K562 (cell line): ENCODE measurements around the gene CEP128.

Source experiments
- ETV6 ChIP-seq, 3 experiments: fragments of 150-350 bp in 1 of 3; sonication (generic) in 1 of 3; formaldehyde crosslinking in 1 of 3; IDR thresholded peaks; 2 replicates each; pipeline versions ENCODE4 v1.6.1 to v1.8.0; 2014 to 2022; ENCODE audit warnings: borderline replicate concordance in 2 of 3, low read depth in 2 of 3, antibody characterized with exemption in 1 of 3, low read length in 1 of 3, mild to moderate bottlenecking in 1 of 3, missing genetic modification reagents in 1 of 3
- FOXK2 ChIP-seq, 2 experiments: fragments of 450-650 bp; IDR thresholded peaks in 1 of 2; conservative IDR thresholded peaks in 1 of 2; 2 replicates each; pipeline ENCODE4 v1.6.1; 2016; ENCODE audit warnings: low read depth in 2 of 2, mild to moderate bottlenecking in 1 of 2
- HMG20A ChIP-seq: fragments of 450-650 bp; formaldehyde crosslinking; conservative IDR thresholded peaks from 2 replicates; pipeline ENCODE4 v1.4.0; 2020; ENCODE audit warnings: mild to moderate bottlenecking, mixed read lengths
- NR1H2 ChIP-seq: sonication (generic); formaldehyde crosslinking; IDR thresholded peaks from 2 replicates; pipeline ENCODE4 v1.4.0; 2020; ENCODE audit warnings: mild to moderate bottlenecking, missing genetic modification reagents
- TF ChIP-seq, protein P1 (sequence below), 3 experiments: IDR thresholded peaks in 2 of 3; conservative IDR thresholded peaks in 1 of 3; 2 replicates each; pipeline ENCODE4 v1.5.1; 2011 to 2012; ENCODE audit warnings: low read length in 3 of 3, mild to moderate bottlenecking in 3 of 3, control low read depth in 2 of 3, improper control_type of control experiment in 1 of 3, inconsistent platforms in 1 of 3, low read depth in 1 of 3, mixed read lengths in 1 of 3, moderate library complexity in 1 of 3; ENCODE audit not compliant: insufficient read depth in 2 of 3
- TF ChIP-seq, protein P2 (sequence below): fragments of 250-450 bp; sonication (Bioruptor Pico); IDR thresholded peaks from 2 replicates; pipeline ENCODE4 v1.4.0; 2020; ENCODE audit warnings: mild to moderate bottlenecking, moderate library complexity

GRCh38 chr14:80537626-80538025 lies 403.9 kb downstream of the CEP128 start:
- TF ChIP-seq ETV6 (IDR thresholded peaks at IDR 0.05; ENCODE audit: borderline replicate concordance in 1 of 2, low read depth in 2 of 2, low read length in 1 of 2), result no peak
- TF ChIP-seq ETV6 (CRISPR knock-in tag; IDR thresholded peaks at IDR 0.05; ENCODE audit: borderline replicate concordance), result no peak
- TF ChIP-seq, protein P1, sequence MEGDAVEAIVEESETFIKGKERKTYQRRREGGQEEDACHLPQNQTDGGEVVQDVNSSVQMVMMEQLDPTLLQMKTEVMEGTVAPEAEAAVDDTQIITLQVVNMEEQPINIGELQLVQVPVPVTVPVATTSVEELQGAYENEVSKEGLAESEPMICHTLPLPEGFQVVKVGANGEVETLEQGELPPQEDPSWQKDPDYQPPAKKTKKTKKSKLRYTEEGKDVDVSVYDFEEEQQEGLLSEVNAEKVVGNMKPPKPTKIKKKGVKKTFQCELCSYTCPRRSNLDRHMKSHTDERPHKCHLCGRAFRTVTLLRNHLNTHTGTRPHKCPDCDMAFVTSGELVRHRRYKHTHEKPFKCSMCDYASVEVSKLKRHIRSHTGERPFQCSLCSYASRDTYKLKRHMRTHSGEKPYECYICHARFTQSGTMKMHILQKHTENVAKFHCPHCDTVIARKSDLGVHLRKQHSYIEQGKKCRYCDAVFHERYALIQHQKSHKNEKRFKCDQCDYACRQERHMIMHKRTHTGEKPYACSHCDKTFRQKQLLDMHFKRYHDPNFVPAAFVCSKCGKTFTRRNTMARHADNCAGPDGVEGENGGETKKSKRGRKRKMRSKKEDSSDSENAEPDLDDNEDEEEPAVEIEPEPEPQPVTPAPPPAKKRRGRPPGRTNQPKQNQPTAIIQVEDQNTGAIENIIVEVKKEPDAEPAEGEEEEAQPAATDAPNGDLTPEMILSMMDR (IDR thresholded peaks at IDR 0.05 in 2 of 3, conservative IDR thresholded peaks at IDR 0.05 in 1 of 3; ENCODE audit: insufficient read depth in 2 of 3, low read depth in 1 of 3, low read length in 3 of 3), result no peak
- no peak for TF ChIP-seq HMG20A (CRISPR knock-in tag)
- TF ChIP-seq, protein P2, sequence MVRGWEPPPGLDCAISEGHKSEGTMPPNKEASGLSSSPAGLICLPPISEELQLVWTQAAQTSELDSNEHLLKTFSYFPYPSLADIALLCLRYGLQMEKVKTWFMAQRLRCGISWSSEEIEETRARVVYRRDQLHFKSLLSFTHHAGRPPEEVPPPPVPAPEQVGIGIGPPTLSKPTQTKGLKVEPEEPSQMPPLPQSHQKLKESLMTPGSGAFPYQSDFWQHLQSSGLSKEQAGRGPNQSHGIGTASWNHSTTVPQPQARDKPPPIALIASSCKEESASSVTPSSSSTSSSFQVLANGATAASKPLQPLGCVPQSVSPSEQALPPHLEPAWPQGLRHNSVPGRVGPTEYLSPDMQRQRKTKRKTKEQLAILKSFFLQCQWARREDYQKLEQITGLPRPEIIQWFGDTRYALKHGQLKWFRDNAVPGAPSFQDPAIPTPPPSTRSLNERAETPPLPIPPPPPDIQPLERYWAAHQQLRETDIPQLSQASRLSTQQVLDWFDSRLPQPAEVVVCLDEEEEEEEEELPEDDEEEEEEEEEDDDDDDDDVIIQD, result no peak
- TF ChIP-seq NR1H2 (CRISPR knock-in tag), result no peak
- TF ChIP-seq FOXK2 (conservative IDR thresholded peaks at IDR 0.05 in 1 of 2, IDR thresholded peaks at IDR 0.05 in 1 of 2; ENCODE audit: low read depth in 2 of 2), result no peak
